Measurements from ENCODE around the gene ST6GALNAC3.

ST6GALNAC3 gene

GRCh38 chr1:76256289-76257223, 182.0 kb downstream of the ST6GALNAC3 start:
- no peak for DNase-seq

DNA sequence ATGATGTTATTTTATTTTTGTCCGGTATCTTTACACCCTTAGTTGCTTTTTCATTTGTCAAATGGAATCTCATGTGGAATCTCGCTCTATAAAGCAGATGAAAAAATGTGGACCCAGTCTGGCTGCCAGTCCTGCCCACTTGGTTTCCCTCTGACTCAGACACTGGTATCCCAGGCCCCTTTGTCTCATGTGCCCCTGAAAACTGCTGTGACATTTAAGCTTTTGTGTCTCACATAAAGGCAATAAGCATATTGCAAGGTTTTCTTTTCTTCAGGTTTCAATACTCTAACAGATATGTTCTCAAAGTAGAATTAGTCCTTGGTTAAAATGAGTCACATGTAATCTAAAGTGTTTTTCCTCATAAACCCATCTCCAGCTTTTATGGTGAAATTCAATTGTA, 183.3 kb downstream of the ST6GALNAC3 start:
- no peak for DNase-seq

DNA sequence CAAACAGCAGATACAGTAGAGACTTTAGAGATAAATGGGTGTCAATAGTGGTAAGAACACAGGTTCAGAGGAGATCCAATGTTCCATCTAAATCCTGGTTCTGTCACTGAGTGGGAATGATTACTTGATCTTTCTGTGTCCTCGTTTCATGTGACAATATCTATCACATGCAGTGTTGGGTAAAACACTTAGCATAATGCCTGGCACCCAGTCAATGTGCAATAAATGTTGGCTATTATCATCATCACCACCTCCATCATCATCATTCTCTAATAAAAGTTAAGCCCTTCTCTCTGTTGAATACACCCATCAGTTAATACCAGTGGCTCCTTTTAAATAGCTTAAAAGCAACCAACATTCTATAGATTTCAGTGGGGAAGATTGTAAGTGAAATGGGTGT, 184.7 kb downstream of the ST6GALNAC3 start:
- DNase-seq: no peak

GRCh38 chr1:76260279-76260678, 185.7 kb downstream of the ST6GALNAC3 start:
- no peak for DNase-seq

DNA sequence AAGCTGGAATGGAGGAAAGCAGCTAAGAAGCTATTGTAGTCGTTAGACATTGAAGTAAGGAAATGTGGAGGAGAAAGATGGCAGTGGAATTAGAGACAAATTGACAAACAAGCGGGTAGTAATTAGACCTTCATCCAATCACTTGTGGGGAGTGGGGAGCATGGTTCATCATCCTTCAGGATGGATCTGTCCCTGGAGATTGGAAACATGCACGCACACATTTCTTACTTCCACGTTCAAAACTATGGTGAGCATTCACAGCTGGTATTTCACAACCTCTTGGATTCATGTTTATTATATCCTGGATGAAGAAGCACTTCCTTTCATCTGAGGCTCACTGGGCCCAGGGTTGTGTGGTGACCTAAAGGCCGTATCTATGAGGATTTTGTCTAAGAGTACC, 188.1 kb downstream of the ST6GALNAC3 start:
- DNase-seq: no peak

DNA sequence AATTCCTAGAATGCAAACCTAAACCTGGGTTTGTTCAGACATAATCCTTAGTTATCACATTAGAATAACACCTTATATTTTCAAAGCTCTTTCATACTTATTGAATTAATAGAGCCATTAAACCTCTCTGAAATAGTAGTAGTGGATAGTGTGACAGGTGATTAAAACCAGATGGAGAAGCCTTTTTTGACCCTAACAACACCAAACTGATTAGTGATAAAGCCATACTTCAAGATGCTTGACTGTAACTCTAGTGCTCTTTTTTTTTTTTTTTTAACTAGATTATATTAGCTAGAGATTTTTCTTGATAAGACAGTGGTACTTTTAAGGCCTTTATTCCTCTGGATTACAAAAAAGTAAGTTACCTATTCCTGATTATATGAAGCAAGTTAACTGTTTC, 190.1 kb downstream of the ST6GALNAC3 start:
- DNase-seq: no peak

GRCh38 chr1:76266762-76267161, 192.2 kb downstream of the ST6GALNAC3 start:
- no peak for DNase-seq

DNA sequence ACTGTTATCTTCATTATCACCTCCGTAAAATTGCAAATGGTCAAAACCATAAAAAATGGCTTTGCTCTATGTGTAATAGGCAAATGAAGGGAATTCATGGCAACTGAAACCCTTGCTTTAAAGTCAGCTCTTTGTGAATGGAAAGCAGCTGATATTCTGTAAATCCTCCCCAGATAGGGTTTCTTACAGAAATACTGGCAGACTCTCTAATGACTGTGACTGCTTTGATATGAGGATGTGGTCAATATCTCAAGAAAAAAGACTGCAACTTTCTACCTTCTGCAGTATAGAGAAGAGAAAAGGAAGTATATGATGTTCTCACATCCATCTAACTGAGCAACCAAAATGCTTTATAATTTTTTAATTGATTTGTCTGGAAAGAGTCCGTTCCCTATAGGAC, 193.1 kb downstream of the ST6GALNAC3 start:
- DNase-seq: no peak

DNA sequence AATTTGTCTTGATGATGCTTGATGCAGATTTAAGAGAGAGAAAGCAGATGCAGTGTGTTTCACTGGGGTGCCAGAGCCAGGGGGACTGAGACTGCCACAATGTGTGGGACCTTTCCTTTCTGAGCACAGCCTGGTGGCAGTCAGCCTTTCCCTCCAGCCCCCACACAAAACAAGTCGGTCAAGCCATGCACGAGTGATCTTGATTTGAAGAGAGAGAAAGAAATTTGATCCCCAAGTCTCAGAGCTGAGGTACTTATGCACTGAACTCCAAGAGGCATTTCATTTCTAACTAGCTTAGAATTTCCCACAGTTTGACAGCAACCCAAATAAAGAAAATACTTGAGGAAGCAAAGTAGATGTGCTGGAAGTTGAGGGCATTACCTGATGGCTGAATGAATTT, 193.8 kb downstream of the ST6GALNAC3 start:
- no peak for DNase-seq

- DNase-seq: no peak
Observed at GRCh38 chr1:76269155-76269554, 194.6 kb downstream of the ST6GALNAC3 start.

GRCh38 chr1:76274302-76274701, 199.8 kb downstream of the ST6GALNAC3 start:
- no peak for DNase-seq

DNA sequence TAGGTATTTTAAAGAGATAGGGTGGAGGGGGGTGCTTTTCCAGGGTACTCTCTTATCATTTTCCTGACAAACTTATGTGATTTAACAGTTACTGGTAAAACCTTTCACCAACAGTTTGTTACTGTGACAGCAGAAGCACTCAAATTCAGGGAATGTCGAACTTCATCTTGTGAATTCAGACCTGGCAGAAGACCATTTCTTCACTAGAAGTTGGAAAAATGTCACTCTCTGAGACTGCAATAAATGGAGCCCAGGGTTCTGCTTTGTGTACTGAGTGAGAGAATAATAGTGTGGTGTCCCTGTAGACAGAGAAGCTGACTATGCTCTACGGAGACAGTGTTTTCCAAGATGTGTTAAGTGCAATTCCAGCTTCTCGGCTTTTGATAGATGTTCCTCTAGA, 200.2 kb downstream of the ST6GALNAC3 start:
- no peak for DNase-seq

DNA sequence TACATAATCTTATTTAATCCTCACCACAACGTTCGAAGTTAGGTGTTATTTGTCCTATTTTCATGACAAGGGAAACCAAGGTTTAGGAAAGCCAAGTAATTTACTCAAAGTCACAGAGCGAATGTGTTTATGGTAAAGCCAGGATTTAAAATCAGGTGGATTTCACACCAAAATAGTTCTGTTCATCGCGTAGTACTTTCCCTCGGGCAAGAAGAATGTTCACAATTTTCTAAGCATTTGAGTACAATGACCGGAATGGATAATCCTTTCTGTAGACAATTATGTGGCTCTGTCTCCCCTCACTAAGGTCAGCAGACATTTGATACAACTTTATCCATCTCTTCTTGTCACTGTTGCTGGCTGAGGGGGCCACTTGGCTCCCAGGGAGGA, 204.2 kb downstream of the ST6GALNAC3 start:
- DNase-seq: no peak

GRCh38 chr1:76279101-76279748, 204.7 kb downstream of the ST6GALNAC3 start:
- DNase-seq: peak; percentile 46

DNA sequence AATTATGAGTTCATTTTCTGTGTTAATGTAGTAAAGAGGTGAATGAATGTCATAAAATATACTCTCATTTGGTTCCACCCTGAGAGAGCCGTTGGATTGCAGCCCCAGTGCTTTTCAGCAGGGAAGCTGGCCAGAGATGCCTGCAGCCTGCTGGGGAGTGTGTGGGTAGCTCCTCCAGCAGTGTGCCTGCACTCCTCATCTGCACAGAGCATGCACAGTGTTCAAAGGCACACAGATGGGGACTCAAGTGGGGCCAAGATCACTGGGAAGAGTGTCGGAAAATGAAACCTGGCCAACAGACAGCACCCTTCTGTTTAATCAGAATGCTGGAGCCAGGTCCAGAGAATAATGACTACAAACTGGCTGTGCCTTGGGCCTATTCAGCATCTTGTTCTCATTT, 206.8 kb downstream of the ST6GALNAC3 start:
- no peak for DNase-seq

- no peak for DNase-seq
Observed at GRCh38 chr1:76284842-76285241, 210.3 kb downstream of the ST6GALNAC3 start.

GRCh38 chr1:76285578-76286135, 211.1 kb downstream of the ST6GALNAC3 start:
- DNase-seq: no peak

DNA sequence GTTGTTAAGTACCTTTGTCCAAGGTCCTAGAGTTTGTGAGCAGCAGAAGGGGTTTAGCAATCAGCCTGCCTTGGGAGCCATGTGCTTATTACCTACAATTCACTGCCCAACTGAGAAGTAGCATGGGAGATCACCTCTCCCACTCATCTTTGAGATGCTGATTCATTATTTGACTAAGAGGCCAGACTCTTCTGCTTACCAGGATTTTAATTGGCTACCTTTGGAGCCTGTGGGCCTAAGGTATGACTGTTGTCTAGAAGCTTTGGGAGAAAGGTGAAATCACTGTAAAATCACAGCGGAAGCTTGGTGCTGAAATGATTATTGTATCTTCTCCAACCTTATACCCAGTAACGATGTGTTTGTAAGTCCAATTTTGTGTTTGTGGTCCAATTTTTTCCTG, 213.4 kb downstream of the ST6GALNAC3 start:
- DNase-seq: no peak

DNA sequence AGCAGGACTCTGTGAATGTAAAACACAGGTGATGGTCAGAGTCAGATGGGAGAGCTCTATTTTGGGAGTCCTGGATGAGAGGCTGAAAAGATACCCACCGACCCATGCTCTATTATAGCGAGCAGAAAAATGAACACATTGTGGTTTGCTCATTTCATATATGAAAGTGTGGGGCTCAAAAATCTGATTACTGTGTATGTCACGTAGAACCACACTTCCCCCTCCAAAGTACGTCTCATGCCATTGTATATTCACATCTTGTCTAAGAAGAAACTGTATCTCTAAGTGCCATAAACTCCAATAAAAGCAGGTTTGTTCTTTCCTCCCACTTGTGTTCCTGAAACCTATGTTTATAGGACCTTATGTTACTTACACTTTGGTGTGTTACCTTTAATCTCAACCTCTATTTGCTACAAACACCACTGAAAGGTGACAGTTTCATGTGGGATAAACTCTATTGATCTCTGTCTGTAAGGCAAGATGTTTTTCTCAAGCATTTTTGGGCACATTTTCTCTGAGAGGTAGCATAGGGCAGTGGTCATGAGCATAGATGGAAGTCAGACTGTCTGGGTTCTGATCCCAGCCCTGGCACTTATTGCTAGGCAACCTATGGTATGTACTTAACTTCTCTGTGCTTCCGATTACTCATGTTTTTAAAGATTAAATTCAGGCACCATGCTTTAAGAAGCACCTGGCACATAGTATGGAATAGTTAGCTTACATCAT, 214.4 kb downstream of the ST6GALNAC3 start:
- no peak for DNase-seq

DNA sequence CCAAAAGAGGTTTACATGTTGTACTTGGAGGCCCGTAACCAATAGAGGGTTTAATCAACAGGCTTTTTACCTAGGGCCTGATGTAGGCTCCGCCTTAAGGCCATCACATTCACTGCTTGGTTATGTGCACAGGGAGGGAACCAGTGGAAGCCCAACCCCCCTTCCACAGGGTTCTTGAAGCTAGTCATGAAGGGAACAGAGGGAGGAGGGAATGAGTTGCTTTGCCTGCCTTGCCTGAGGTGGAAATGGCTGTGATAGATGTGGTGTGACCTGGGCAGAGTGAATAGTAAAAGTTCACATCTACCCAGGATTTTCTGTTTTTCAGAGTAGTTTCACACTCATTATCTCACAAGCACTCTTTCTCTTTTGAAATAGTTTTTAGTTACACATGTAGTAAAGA, 215.1 kb downstream of the ST6GALNAC3 start:
- DNase-seq: no peak

- DNase-seq: no peak
Observed at GRCh38 chr1:76290271-76290670, 215.7 kb downstream of the ST6GALNAC3 start.

- DNase-seq: no peak
Observed at GRCh38 chr1:76291191-76291590, 216.6 kb downstream of the ST6GALNAC3 start.

- DNase-seq: no peak
Observed at GRCh38 chr1:76291737-76292136, 217.2 kb downstream of the ST6GALNAC3 start.

Data from midbrain (tissue), 1 donor.